ENCODE results near the gene PRLR.

GRCh38 chr5:35036536-35036935 lies 193.8 kb downstream of the PRLR start:
- no peak for TF ChIP-seq CTCF (IDR thresholded peaks at IDR 0.05)
- no peak for TF ChIP-seq POLR2A (IDR thresholded peaks at IDR 0.05)

Measured in heart left ventricle (tissue), 13 donors.